ENCODE data around the gene KRT6A. TPM values are rescaled to one million over a fixed set of nuclear protein-coding genes. Genes with fewer than 3 reads are reported as not detected.
"Not testable (repeated sequence)": the region's sequence is repeated elsewhere in the genome, so short reads cannot be mapped to it uniquely, and the experiment has no call there.

Gene KRT6A
- total and polyA plus RNA-seq, 10 donors = 0.42 to 0.83 (median 0.45) TPM; not detected in 7

- intact Hi-C loops (cut with DNase I; ENCODE audit: low total_unique reads) = no loop called here
- no peak for DNase-seq
Observed at GRCh38 chr12:52506858-52507715, 14.0 kb upstream of the KRT6A start.

DNA sequence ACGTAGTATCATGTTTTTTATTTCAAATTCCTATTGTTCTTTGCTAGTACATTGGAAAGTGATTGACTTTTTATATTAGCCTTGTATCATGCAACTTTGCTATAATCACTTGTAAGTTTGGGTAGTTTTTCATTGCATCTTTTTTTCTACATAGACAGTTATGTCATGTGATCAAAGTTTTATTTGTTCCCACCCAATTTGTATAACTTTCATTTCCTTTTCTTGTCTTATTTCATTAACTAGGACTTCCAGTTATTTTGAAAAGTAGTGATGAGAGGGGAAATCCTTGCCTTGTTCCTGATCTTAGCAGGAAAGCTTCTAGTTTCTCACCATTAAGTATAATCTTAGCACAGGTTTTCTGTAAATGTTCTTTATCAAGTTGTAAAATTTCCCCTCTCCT, 9.8 kb upstream of the KRT6A start:
- TF ChIP-seq POLR2AphosphoS5 (IDR thresholded peaks at IDR 0.05) (no peak), POLR2A (IDR thresholded peaks at IDR 0.05) (no peak)
- TF ChIP-seq, protein P1, sequence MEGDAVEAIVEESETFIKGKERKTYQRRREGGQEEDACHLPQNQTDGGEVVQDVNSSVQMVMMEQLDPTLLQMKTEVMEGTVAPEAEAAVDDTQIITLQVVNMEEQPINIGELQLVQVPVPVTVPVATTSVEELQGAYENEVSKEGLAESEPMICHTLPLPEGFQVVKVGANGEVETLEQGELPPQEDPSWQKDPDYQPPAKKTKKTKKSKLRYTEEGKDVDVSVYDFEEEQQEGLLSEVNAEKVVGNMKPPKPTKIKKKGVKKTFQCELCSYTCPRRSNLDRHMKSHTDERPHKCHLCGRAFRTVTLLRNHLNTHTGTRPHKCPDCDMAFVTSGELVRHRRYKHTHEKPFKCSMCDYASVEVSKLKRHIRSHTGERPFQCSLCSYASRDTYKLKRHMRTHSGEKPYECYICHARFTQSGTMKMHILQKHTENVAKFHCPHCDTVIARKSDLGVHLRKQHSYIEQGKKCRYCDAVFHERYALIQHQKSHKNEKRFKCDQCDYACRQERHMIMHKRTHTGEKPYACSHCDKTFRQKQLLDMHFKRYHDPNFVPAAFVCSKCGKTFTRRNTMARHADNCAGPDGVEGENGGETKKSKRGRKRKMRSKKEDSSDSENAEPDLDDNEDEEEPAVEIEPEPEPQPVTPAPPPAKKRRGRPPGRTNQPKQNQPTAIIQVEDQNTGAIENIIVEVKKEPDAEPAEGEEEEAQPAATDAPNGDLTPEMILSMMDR (IDR thresholded peaks at IDR 0.05 in 8 of 11, conservative IDR thresholded peaks at IDR 0.05 in 3 of 11) = no peak
- 77 to 88% (median 82%) methylated on average over 1 of the region's 1 CpG for WGBS, 5 donors

More at GRCh38 chr12:52506858-52507715, 14.0 kb upstream of the KRT6A start:
- H3K4me1 ChIP-seq = no peaks in the 10 kb centered on the region
- peaks cover 0 to 31% (median 0%) of the 10 kb centered on the region in 7 donors for H3K27me3 ChIP-seq (replicated peaks in 1 of 7)
- 28 to 40% (median 36%) methylated on average over 4 of the region's 4 CpGs for WGBS, 5 donors
- no peak for TF ChIP-seq POLR2A (IDR thresholded peaks at IDR 0.05)
- TF ChIP-seq POLR2AphosphoS5 (IDR thresholded peaks at IDR 0.05) = no peak
- TF ChIP-seq, protein P1 (IDR thresholded peaks at IDR 0.05 in 8 of 11, conservative IDR thresholded peaks at IDR 0.05 in 3 of 11) = peak in 7 of 11 experiments; percentile 12 to 53 (median 31)
- no peak overlapping the region for H3K4me3 ChIP-seq
- no peak overlapping the region for H3K27ac ChIP-seq
- peaks cover 0 to 23% (median 12%) of the 10 kb centered on the region in 8 donors for H3K9me3 ChIP-seq
- H3K36me3 ChIP-seq = no peaks in the 10 kb centered on the region

GRCh38 chr12:52501490-52501889, 8.4 kb upstream of the KRT6A start:
- Histone ChIP-seq H3K27me3 (replicated peaks in 1 of 7) (peaks cover 0 to 26% (median 0%) of the 10 kb centered on the region in 7 donors), H3K4me3 (no peak overlapping the region), H3K4me1 (no peaks in the 10 kb centered on the region), H3K36me3 (no peaks in the 10 kb centered on the region), H3K9me3 (peaks cover 0 to 9% (median 0%) of the 10 kb centered on the region in 8 donors), H3K27ac (no peak overlapping the region)
- intact Hi-C loops (cut with DNase I; ENCODE audit: low total_unique reads) = no loop called here
- DNase-seq = no peak
- TF ChIP-seq POLR2A (IDR thresholded peaks at IDR 0.05) = no peak
- WGBS, 5 donors = 85 to 93% (median 90%) methylated on average over 7 of the region's 7 CpGs

More for the DNA sequence above, 9.8 kb upstream of the KRT6A start:
- Histone ChIP-seq H3K4me1 (no peaks in the 10 kb centered on the region), H3K36me3 (no peaks in the 10 kb centered on the region), H3K4me3 (no peak overlapping the region), H3K27me3 (replicated peaks in 1 of 7) (peaks cover 0 to 31% (median 0%) of the 10 kb centered on the region in 7 donors), H3K9me3 (peaks cover 0 to 9% (median 0%) of the 10 kb centered on the region in 8 donors), H3K27ac (no peak overlapping the region)
- DNase-seq = no peak
- intact Hi-C loops (cut with DNase I; ENCODE audit: low total_unique reads) = no loop called here

DNA sequence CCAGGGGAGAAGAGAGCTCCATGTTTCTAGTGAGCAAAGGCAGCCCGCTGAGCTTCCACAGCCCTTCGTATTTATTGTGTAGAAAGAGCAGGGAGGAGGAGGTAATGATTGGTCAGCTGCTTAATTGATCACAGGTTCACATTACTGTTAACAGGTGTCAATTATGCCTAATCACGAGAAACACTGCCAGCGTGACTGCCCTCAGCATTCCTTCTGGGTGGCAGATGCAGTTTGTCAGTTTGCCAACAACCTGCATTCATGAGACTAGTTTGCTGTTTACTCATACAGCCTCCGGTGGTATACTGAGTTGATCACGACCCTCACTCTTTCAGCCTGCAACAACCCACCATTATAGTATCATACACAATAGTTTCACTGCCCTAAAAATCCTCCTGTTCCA, 7.5 kb upstream of the KRT6A start:
- peaks cover 0 to 22% (median 0%) of the 10 kb centered on the region in 7 donors for H3K27me3 ChIP-seq (replicated peaks in 1 of 7)
- DNase-seq; H3K4me3 ChIP-seq; H3K4me1 ChIP-seq; H3K9me3 ChIP-seq; H3K27ac ChIP-seq; H3K36me3 ChIP-seq; intact Hi-C loops (cut with DNase I; ENCODE audit: low total_unique reads): not testable (repeated sequence)
- 78 to 91% (median 88%) methylated on average over 6 of the region's 6 CpGs for WGBS, 5 donors
